HepG2 (cell line): ENCODE measurements around the gene TTBK1. TPM values are rescaled to one million over a fixed set of nuclear protein-coding genes. Genes with fewer than 3 reads are reported as not detected.

Experiments used
- DPF2 ChIP-seq: sonication (generic); formaldehyde crosslinking; IDR thresholded peaks from 2 replicates; pipeline ENCODE4 v1.4.0; 2020; ENCODE audit warnings: mild to moderate bottlenecking, low read depth, missing genetic modification reagents, borderline replicate concordance
- FOXA1 ChIP-seq, 2 experiments: fragments of 450-650 bp in 1 of 2; sonication (generic) in 1 of 2; formaldehyde crosslinking in 1 of 2; IDR thresholded peaks; 2 replicates each; pipeline versions ENCODE4 v1.4.0 to v1.6.1; 2016 to 2020; ENCODE audit warnings: missing genetic modification reagents in 1 of 2
- HMGXB3 ChIP-seq: sonication (generic); formaldehyde crosslinking; IDR thresholded peaks from 2 replicates; pipeline ENCODE4 v1.4.0; 2020; ENCODE audit warnings: missing genetic modification reagents, borderline replicate concordance
- HNF4A ChIP-seq: sonication (generic); formaldehyde crosslinking; IDR thresholded peaks from 2 replicates; pipeline ENCODE4 v1.4.0; 2020; ENCODE audit warnings: missing genetic modification reagents
- ISL2 ChIP-seq: sonication (generic); formaldehyde crosslinking; IDR thresholded peaks from 2 replicates; pipeline ENCODE4 v1.5.0; 2020; ENCODE audit warnings: missing genetic modification reagents
- MIER2 ChIP-seq: IDR thresholded peaks from 2 replicates; pipeline ENCODE4 v1.6.1; 2016; ENCODE audit warnings: missing biosample characterization, missing genetic modification reagents
- MLX ChIP-seq: IDR thresholded peaks from 2 replicates; pipeline ENCODE4 v1.6.1; 2016
- NR0B2 ChIP-seq: sonication (generic); formaldehyde crosslinking; IDR thresholded peaks from 2 replicates; pipeline ENCODE4 v1.4.0; 2020; ENCODE audit warnings: mild to moderate bottlenecking, missing genetic modification reagents
- NR2F1 ChIP-seq, 2 experiments: fragments of 450-650 bp in 1 of 2; formaldehyde crosslinking in 1 of 2; IDR thresholded peaks; 2 replicates each; pipeline versions ENCODE4 v1.5.0 to v1.6.1; 2016 to 2020; ENCODE audit warnings: mild to moderate bottlenecking in 1 of 2, missing compliant biosample characterization in 1 of 2, missing genetic modification reagents in 1 of 2, moderate library complexity in 1 of 2
- PPARG ChIP-seq: conservative IDR thresholded peaks from 2 replicates; pipeline ENCODE4 v1.6.1; 2016; ENCODE audit warnings: missing biosample characterization, missing genetic modification reagents
- PRMT3 ChIP-seq: sonication (generic); formaldehyde crosslinking; IDR thresholded peaks from 2 replicates; pipeline ENCODE4 v1.8.1; 2022; ENCODE audit warnings: low read depth, mild to moderate bottlenecking, moderate library complexity, missing genetic modification reagents, borderline replicate concordance
- REXO4 ChIP-seq: sonication (generic); formaldehyde crosslinking; IDR thresholded peaks from 2 replicates; pipeline ENCODE4 v1.8.0; 2022; ENCODE audit warnings: missing genetic modification reagents, mild to moderate bottlenecking, borderline replicate concordance
- RXRA ChIP-seq: sonication (generic); formaldehyde crosslinking; IDR thresholded peaks from 2 replicates; pipeline ENCODE4 v1.5.1; 2020; ENCODE audit warnings: missing genetic modification reagents
- ZBTB33 ChIP-seq: sonication (generic); formaldehyde crosslinking; IDR thresholded peaks from 2 replicates; pipeline ENCODE4 v1.4.0; 2020; ENCODE audit warnings: missing genetic modification reagents
- ZNF136 ChIP-seq: sonication (generic); formaldehyde crosslinking; IDR thresholded peaks from 2 replicates; pipeline ENCODE4 v1.8.1; 2022; ENCODE audit warnings: low read depth, mild to moderate bottlenecking, moderate library complexity, missing genetic modification reagents
- ZNF24 ChIP-seq: fragments of 450-650 bp; IDR thresholded peaks from 2 replicates; pipeline ENCODE4 v1.6.1; 2017; ENCODE audit warnings: antibody characterized with exemption, mild to moderate bottlenecking
- ZNF354B ChIP-seq: sonication (generic); formaldehyde crosslinking; IDR thresholded peaks from 2 replicates; pipeline ENCODE4 v1.8.0; 2022; ENCODE audit warnings: mild to moderate bottlenecking, missing genetic modification reagents
- ZNF503 ChIP-seq: sonication (generic); formaldehyde crosslinking; IDR thresholded peaks from 2 replicates; pipeline ENCODE4 v1.4.0; 2020; ENCODE audit warnings: missing genetic modification reagents
- ZNF546 ChIP-seq: sonication (generic); formaldehyde crosslinking; conservative IDR thresholded peaks from 2 replicates; pipeline ENCODE4 v1.8.1; 2023; ENCODE audit warnings: mild to moderate bottlenecking, missing genetic modification reagents
- ZNF772 ChIP-seq: sonication (generic); formaldehyde crosslinking; IDR thresholded peaks from 2 replicates; pipeline ENCODE4 v1.5.0; 2020; ENCODE audit warnings: mild to moderate bottlenecking, missing genetic modification reagents
- ZNF777 ChIP-seq: sonication (generic); formaldehyde crosslinking; IDR thresholded peaks from 2 replicates; pipeline ENCODE4 v1.4.0; 2020; ENCODE audit warnings: missing genetic modification reagents
- polyA plus RNA-seq, 8 experiments: library from polyadenylated mRNA; depleted of rRNA in 3 of 8; stranded (reverse) in 7 of 8; unstranded in 1 of 8; fragments of >200 nt; fragmentation: Illumina TruSeq in 4 of 8; extraction: Trizol in 4 of 8; gene quantifications; 2 replicates each; pipeline versions ENCODE4 v1.2.1 to v1.2.3, GENCODE V29; 2011 to 2016; ENCODE audit warnings: low read depth in 4 of 8, missing spikeins in 1 of 8, mixed read lengths in 1 of 8; ENCODE audit not compliant: insufficient read depth in 1 of 8
- total RNA-seq, 5 experiments: library from RNA; depleted of rRNA; stranded (reverse); fragments of >200 nt; fragmentation: Illumina TruSeq; extraction: Trizol; gene quantifications; 2 replicates each; pipeline ENCODE4 v1.2.3, GENCODE V29; 2016; ENCODE audit warnings: low read depth in 1 of 5

The TTBK1 gene
- total and polyA plus RNA-seq, 2 of the 13 experiments (the other 11 are each of a cell fraction or from before 2014, with no cell fraction given), result 0.24 to 0.33 TPM

- TF ChIP-seq DPF2 (CRISPR knock-in tag) (no peak; the same call in 1 of the 2 replicates), PPARG (CRISPR knock-in tag) (peak; percentile 93), FOXA1 (IDR thresholded peaks at IDR 0.05) (0 out of 2 replicates have a peak, but pooled peaks have one; percentile 39), FOXA1 (CRISPR knock-in tag; IDR thresholded peaks at IDR 0.05) (peak; percentile 84), MLX (CRISPR knock-in tag) (peak; percentile 24; the same call in 1 of the 2 replicates), ZNF354B (CRISPR knock-in tag) (no peak), ZNF503 (CRISPR knock-in tag) (peak; percentile 72), NR2F1 (CRISPR knock-in tag; IDR thresholded peaks at IDR 0.05) (peak; percentile 9 to 46; a peak in 2 of 4 replicates), ZNF772 (no peak; the same call in 1 of the 2 replicates), ZNF777 (CRISPR knock-in tag) (peak; percentile 64; the same call in 1 of the 2 replicates), RXRA (CRISPR knock-in tag) (peak; percentile 77), PRMT3 (CRISPR knock-in tag) (no peak), ZNF136 (CRISPR knock-in tag) (peak; percentile 54; the same call in 1 of the 2 replicates), ZBTB33 (CRISPR knock-in tag) (no peak), HMGXB3 (no peak), ZNF24 (no peak), ZNF546 (CRISPR knock-in tag) (no peak), REXO4 (CRISPR knock-in tag) (0 out of 2 replicates have a peak, but pooled peaks have one; percentile 34), NR0B2 (no peak), ISL2 (CRISPR knock-in tag) (peak; percentile 77), MIER2 (CRISPR knock-in tag) (no peak), HNF4A (peak; percentile 98)
These were observed 47.6 kb downstream of the TTBK1 start (continued) for GRCh38 chr6:43290905-43291355.
